ENCODE results near the gene NPHP4.

NPHP4 gene

GRCh38 chr1:5885471-5886139 is 106.6 kb downstream of the NPHP4 start:
- H4K20me1 ChIP-seq (ENCODE audit: insufficient read depth, low read length): no peaks in the 10 kb centered on the region
- no peaks in the 10 kb centered on the region for H3K36me3 ChIP-seq (ENCODE audit: insufficient read depth, low read length)
- H3K4me3 ChIP-seq (ENCODE audit: low read depth, low read length, poor library complexity, severe bottlenecking): no peak overlapping the region
- H3F3A ChIP-seq (ENCODE audit: insufficient read depth, low read length): no peaks in the 10 kb centered on the region
- H3K27ac ChIP-seq (ENCODE audit: low read depth, low read length, poor library complexity, severe bottlenecking): no peak overlapping the region
- H3K9me3 ChIP-seq (ENCODE audit: low read length): no peaks in the 10 kb centered on the region
- no peaks in the 10 kb centered on the region for H3K4me1 ChIP-seq (ENCODE audit: insufficient read depth, low read length, severe bottlenecking)
- TF ChIP-seq EZH2 (IDR thresholded peaks at IDR 0.05; ENCODE audit: borderline replicate concordance, low read length) (no peak), CTCF (IDR thresholded peaks at IDR 0.05; ENCODE audit: low read length) (no peak)
- no peak overlapping the region for H3K9ac ChIP-seq (ENCODE audit: low read length)
- no peak overlapping the region for H3K4me2 ChIP-seq (ENCODE audit: low read length)
- H3K79me2 ChIP-seq (ENCODE audit: insufficient read depth, low read length): no peaks in the 10 kb centered on the region
- H3K27me3 ChIP-seq (ENCODE audit: insufficient read depth, low read length): no peaks in the 10 kb centered on the region
- no peak overlapping the region for H2AFZ ChIP-seq (ENCODE audit: low read length)
- no peaks in the 10 kb centered on the region for H3K9me2 ChIP-seq (ENCODE audit: low read depth, low read length)

- H3K4me3 ChIP-seq (ENCODE audit: low read depth, low read length, poor library complexity, severe bottlenecking): no peak overlapping the region
- H3F3A ChIP-seq (ENCODE audit: insufficient read depth, low read length): no peaks in the 10 kb centered on the region
- no peaks in the 10 kb centered on the region for H3K27me3 ChIP-seq (ENCODE audit: insufficient read depth, low read length)
- H3K9ac ChIP-seq (ENCODE audit: low read length): no peak overlapping the region
- no peaks in the 10 kb centered on the region for H3K4me1 ChIP-seq (ENCODE audit: insufficient read depth, low read length, severe bottlenecking)
- no peaks in the 10 kb centered on the region for H3K79me2 ChIP-seq (ENCODE audit: insufficient read depth, low read length)
- peaks cover 7% of the 10 kb centered on the region for H3K36me3 ChIP-seq (ENCODE audit: insufficient read depth, low read length)
- H4K20me1 ChIP-seq (ENCODE audit: insufficient read depth, low read length): no peaks in the 10 kb centered on the region
- no peak for TF ChIP-seq CTCF (IDR thresholded peaks at IDR 0.05; ENCODE audit: low read length)
- TF ChIP-seq EZH2 (IDR thresholded peaks at IDR 0.05; ENCODE audit: borderline replicate concordance, low read length): no peak
- no peak overlapping the region for H3K4me2 ChIP-seq (ENCODE audit: low read length)
- H3K27ac ChIP-seq (ENCODE audit: low read depth, low read length, poor library complexity, severe bottlenecking): no peak overlapping the region
- H2AFZ ChIP-seq (ENCODE audit: low read length): no peak overlapping the region
- H3K9me2 ChIP-seq (ENCODE audit: low read depth, low read length): no peaks in the 10 kb centered on the region
- H3K9me3 ChIP-seq (ENCODE audit: low read length): no peaks in the 10 kb centered on the region
Measured at GRCh38 chr1:5884110-5884509, 108.1 kb downstream of the NPHP4 start.

- H3K4me1 ChIP-seq (ENCODE audit: insufficient read depth, low read length, severe bottlenecking): no peaks in the 10 kb centered on the region
- no peak overlapping the region for H2AFZ ChIP-seq (ENCODE audit: low read length)
- H3K9me2 ChIP-seq (ENCODE audit: low read depth, low read length): no peaks in the 10 kb centered on the region
- H3F3A ChIP-seq (ENCODE audit: insufficient read depth, low read length): no peaks in the 10 kb centered on the region
- no peaks in the 10 kb centered on the region for H4K20me1 ChIP-seq (ENCODE audit: insufficient read depth, low read length)
- H3K79me2 ChIP-seq (ENCODE audit: insufficient read depth, low read length): no peaks in the 10 kb centered on the region
- peaks cover 8% of the 10 kb centered on the region for H3K36me3 ChIP-seq (ENCODE audit: insufficient read depth, low read length)
- no peaks in the 10 kb centered on the region for H3K27me3 ChIP-seq (ENCODE audit: insufficient read depth, low read length)
- H3K4me2 ChIP-seq (ENCODE audit: low read length): no peak overlapping the region
- H3K9me3 ChIP-seq (ENCODE audit: low read length): no peaks in the 10 kb centered on the region
- no peak overlapping the region for H3K4me3 ChIP-seq (ENCODE audit: low read depth, low read length, poor library complexity, severe bottlenecking)
- no peak overlapping the region for H3K9ac ChIP-seq (ENCODE audit: low read length)
- TF ChIP-seq EZH2 (IDR thresholded peaks at IDR 0.05; ENCODE audit: borderline replicate concordance, low read length) (no peak), CTCF (IDR thresholded peaks at IDR 0.05; ENCODE audit: low read length) (no peak)
- H3K27ac ChIP-seq (ENCODE audit: low read depth, low read length, poor library complexity, severe bottlenecking): no peak overlapping the region
Measured at GRCh38 chr1:5883129-5884048, 108.8 kb downstream of the NPHP4 start.

All from OCI-LY1 (cell line).